Gastroesophageal sphincter (tissue), 3 donors: ENCODE data around the gene TPM3.

Source experiments
- CTCF ChIP-seq, 4 experiments: fragments of 200-600 bp in 2 of 4; fragments of 450-650 bp in 2 of 4; sonication (generic) in 1 of 4; IDR thresholded peaks; one replicate each; pipeline ENCODE4 v1.5.1; 2017 to 2019; ENCODE audit warnings: antibody characterized with exemption in 4 of 4, mild to moderate bottlenecking in 2 of 4, moderate library complexity in 2 of 4
- POLR2A ChIP-seq, 2 donors: fragments of 450-650 bp; IDR thresholded peaks; one replicate each; pipeline ENCODE4 v1.6.1; 2017; ENCODE audit warnings: antibody characterized with exemption in 2 of 2, mild to moderate bottlenecking in 2 of 2, moderate library complexity in 1 of 2
- POLR2AphosphoS5 ChIP-seq: sonication (generic); formaldehyde crosslinking; IDR thresholded peaks from one replicate; pipeline ENCODE4 v1.6.1; 2017; ENCODE audit warnings: antibody characterized with exemption

DNA sequence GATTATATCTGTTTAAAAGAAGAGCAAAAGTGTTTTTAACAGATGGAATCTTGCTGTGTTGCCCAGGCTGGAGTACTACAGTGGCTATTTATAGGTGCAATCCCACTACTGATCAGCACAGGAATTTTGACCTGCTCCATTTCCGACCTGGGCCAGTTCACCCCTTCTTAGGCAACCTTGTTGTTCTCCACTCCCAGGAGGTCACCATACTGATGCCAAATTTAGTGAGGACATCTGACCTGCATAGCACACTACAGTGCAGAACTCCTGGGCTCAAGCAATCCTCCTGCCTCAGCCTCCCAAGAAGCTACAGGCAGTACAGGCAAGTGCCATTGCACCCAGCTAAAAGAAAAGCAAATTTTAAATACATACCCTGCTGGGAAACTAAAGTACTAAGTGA, 25.7 kb downstream of the TPM3 start:
- TF ChIP-seq CTCF (IDR thresholded peaks at IDR 0.05) (no peak), POLR2A (IDR thresholded peaks at IDR 0.05) (no peak), POLR2AphosphoS5 (no peak)
